Measurements from ENCODE around the gene EYS.
"Not testable (repeated sequence)": the region's sequence is repeated elsewhere in the genome, so short reads cannot be mapped to it uniquely, and the experiment has no call there.

DNA sequence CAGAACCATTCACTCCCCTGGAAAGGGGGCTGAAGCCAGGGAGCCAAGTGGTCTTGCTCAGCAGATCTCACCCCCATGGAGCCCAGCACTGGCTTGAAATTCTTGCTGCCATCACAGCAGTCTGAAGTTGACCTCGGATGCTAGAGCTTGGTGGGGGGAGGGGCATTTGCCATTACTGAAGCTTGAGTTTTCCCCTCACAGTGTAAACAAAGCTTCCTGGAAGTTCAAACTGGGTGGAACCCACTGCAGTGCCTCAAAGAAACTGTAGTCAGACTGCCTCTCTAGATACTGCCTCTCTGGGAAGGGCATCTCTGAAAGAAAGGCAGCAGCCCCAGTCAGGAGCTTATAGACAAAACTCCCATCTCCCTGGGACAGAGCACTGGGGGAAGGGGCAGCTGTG, 1819.2 kb downstream of the EYS start:
- TF ChIP-seq EZH2 (IDR thresholded peaks at IDR 0.05); POLR2AphosphoS5 (IDR thresholded peaks at IDR 0.05; ENCODE audit: borderline replicate concordance, low read depth, low read length): not testable (repeated sequence)

All from SK-N-MC (cell line).